ENCODE measurements around the gene HORMAD2. TPM values are rescaled to one million over a fixed set of nuclear protein-coding genes. Genes with fewer than 3 reads are reported as not detected.

The HORMAD2 gene
- total RNA-seq, 1 experiment from 2014 or later = not detected

DNA sequence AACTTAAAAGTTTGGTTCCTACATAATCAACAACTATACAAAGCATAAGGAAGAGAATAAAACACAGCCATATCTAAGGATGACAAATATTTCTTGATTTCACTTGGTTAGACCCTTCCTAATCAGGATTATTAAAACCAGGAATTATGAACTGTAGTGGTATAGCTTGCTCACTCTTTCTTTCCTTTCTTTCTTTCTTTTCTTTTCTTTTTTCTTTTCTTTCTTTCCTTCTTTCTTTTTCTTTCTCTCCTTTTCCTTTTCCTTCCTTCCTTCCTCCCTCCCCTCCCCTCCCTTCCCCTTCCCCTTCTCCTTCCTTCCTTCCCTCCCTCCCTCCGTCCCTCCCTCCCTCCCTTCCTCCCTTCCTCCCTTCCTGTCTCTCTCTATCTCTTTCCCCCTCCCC, 78.0 kb downstream of the HORMAD2 start:
- Histone ChIP-seq H3K79me2 (ENCODE audit: low read length) (no peaks in the 10 kb centered on the region), H2AFZ (ENCODE audit: low read length) (no peak overlapping the region), H3K27ac (ENCODE audit: low read length) (no peak overlapping the region), H3K36me3 (ENCODE audit: low read depth, low read length) (no peaks in the 10 kb centered on the region), H3K9me3 (ENCODE audit: low read length) (no peaks in the 10 kb centered on the region), H4K20me1 (ENCODE audit: low read length) (no peaks in the 10 kb centered on the region), H3K4me2 (ENCODE audit: low read length) (no peak overlapping the region), H3K4me3 (ENCODE audit: low read length) (no peak overlapping the region), H3K9ac (ENCODE audit: low read length) (no peak overlapping the region), H3K27me3 (ENCODE audit: low read length) (no peaks in the 10 kb centered on the region), H3K9me2 (replicated peaks; ENCODE audit: low read length) (no peaks in the 10 kb centered on the region), H3K4me1 (ENCODE audit: insufficient read depth, low read length) (peaks cover 11% of the 10 kb centered on the region; the same call in 1 of the 2 replicates), H3F3A (ENCODE audit: low read length, unreplicated experiment) (no peaks in the 10 kb centered on the region)
- BruUV-seq (replicated peaks) = no TSS peak
- ATAC-seq (no peak), DNase-seq (no peak)
- CTCF ChIA-PET = no interaction called here
- POLR2A ChIA-PET (ENCODE audit: unreplicated experiment) = no interaction called here
- no peak for TF ChIP-seq EZH2phosphoT487 (IDR thresholded peaks at IDR 0.05; ENCODE audit: borderline replicate concordance, low read length)
- TF ChIP-seq, protein P1, sequence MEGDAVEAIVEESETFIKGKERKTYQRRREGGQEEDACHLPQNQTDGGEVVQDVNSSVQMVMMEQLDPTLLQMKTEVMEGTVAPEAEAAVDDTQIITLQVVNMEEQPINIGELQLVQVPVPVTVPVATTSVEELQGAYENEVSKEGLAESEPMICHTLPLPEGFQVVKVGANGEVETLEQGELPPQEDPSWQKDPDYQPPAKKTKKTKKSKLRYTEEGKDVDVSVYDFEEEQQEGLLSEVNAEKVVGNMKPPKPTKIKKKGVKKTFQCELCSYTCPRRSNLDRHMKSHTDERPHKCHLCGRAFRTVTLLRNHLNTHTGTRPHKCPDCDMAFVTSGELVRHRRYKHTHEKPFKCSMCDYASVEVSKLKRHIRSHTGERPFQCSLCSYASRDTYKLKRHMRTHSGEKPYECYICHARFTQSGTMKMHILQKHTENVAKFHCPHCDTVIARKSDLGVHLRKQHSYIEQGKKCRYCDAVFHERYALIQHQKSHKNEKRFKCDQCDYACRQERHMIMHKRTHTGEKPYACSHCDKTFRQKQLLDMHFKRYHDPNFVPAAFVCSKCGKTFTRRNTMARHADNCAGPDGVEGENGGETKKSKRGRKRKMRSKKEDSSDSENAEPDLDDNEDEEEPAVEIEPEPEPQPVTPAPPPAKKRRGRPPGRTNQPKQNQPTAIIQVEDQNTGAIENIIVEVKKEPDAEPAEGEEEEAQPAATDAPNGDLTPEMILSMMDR (conservative IDR thresholded peaks at IDR 0.05; ENCODE audit: low read depth, low read length) = no peak
- TF ChIP-seq EZH2 (IDR thresholded peaks at IDR 0.05; ENCODE audit: low read length, unreplicated experiment) = no peak
- intact Hi-C loops (cut with micrococcal nuclease) = no loop called here

DNA sequence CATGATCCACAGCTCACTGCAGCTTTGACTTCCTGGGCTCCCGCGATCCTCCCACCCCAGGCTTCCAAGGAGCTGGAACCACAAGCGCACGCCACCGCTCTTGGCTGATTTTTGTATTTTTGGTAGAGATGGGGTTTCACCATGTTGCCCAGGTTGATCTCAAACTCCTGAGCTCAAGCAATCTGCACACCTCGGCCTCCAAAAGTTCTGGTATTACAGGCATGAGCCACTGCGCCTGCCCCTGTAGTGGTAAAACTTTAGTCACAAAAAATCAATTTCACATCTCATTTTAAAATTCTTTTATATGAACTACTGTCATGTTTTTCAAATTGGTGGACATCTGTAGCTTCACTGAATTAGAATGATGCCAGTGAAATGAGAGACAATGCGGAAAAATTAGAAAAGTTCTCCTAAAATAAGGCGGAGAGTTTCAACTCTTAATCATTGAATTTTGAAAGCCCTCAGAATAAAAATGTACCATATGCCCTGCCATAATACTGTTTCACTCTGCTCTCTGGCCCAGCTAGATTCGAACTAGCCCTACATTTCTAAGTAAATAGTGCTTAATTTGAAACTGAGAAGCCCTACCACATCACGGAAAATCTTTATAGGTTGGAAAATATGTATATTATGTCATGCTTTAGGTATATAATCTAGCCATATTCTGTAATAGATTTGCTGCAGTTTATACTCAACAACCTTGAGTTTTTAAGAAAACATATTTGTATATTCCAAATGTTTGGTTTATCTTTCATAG, 78.7 kb downstream of the HORMAD2 start:
- Histone ChIP-seq H3K9me3 (ENCODE audit: low read length) (no peaks in the 10 kb centered on the region), H2AFZ (ENCODE audit: low read length) (no peak overlapping the region), H3K4me2 (ENCODE audit: low read length) (no peak overlapping the region), H3K9me2 (replicated peaks; ENCODE audit: low read length) (no peaks in the 10 kb centered on the region), H3K9ac (ENCODE audit: low read length) (no peak overlapping the region), H3K36me3 (ENCODE audit: low read depth, low read length) (no peaks in the 10 kb centered on the region), H4K20me1 (ENCODE audit: low read length) (no peaks in the 10 kb centered on the region), H3K4me3 (ENCODE audit: low read length) (no peak overlapping the region), H3K27ac (ENCODE audit: low read length) (no peak overlapping the region), H3K79me2 (ENCODE audit: low read length) (no peaks in the 10 kb centered on the region), H3K27me3 (ENCODE audit: low read length) (no peaks in the 10 kb centered on the region), H3K4me1 (ENCODE audit: insufficient read depth, low read length) (peaks cover 11% of the 10 kb centered on the region; the same call in 1 of the 2 replicates), H3F3A (ENCODE audit: low read length, unreplicated experiment) (no peaks in the 10 kb centered on the region)
- intact Hi-C loops (cut with micrococcal nuclease) = no loop called here
- POLR2A ChIA-PET (ENCODE audit: unreplicated experiment) = interaction anchor here (0.5 kb wide), 1 partner anchor 48 kb away, joined by 9 read pairs; no protein-coding TSS in a partner anchor
- CTCF ChIA-PET = no interaction called here
- TF ChIP-seq, protein P1 (conservative IDR thresholded peaks at IDR 0.05; ENCODE audit: low read depth, low read length) = no peak
- TF ChIP-seq EZH2 (IDR thresholded peaks at IDR 0.05; ENCODE audit: low read length, unreplicated experiment) = no peak
- no peak for TF ChIP-seq EZH2phosphoT487 (IDR thresholded peaks at IDR 0.05; ENCODE audit: borderline replicate concordance, low read length)
- DNase-seq = no peak
- no peak for ATAC-seq
- BruUV-seq (replicated peaks) = no TSS peak

Data from PC-3 (cell line).